Dorsolateral prefrontal cortex (tissue), 118 donors: Measurements from ENCODE around the gene GALK1. TPM values are rescaled to one million over a fixed set of nuclear protein-coding genes. Genes with fewer than 3 reads are reported as not detected.

ENCODE experiments used
- microRNA-seq, 43 experiments: library from miRNA; unstranded; fragments of <30 nt; microRNA quantifications; one replicate each; pipeline ENCODE4 v1.2.0, GENCODE V29; 2022
- total RNA-seq, 120 experiments: library from RNA; stranded (reverse); gene quantifications; one replicate each; pipeline versions ENCODE4 v1.2.3 to v1.2.4, GENCODE V29; 2022

The GALK1 gene
- total RNA-seq, 120 experiments from 2014 or later, result 6.0 to 32.0 (median 16.1) TPM

Small RNA genes within 50 kb of the gene (microRNA-seq; reads per million reads assigned to microRNA genes)
- gene MIR4738, result 0 to 5.2 (median 2.1) reads per million in 43 experiments

Other genes with a start within 250 kb of the GALK1 start
- 10 to 100 TPM; 23.3 to 80.3 (median 41.6) TPM for gene CASKIN2, start 249.7 kb downstream of the GALK1 start, total RNA-seq
- 10 to 100 TPM; 14.4 to 45.4 (median 27.2) TPM for gene TSEN54, start 248.7 kb downstream of the GALK1 start, total RNA-seq
- 10 to 100 TPM in 65 of 120 experiments, 1 to 10 TPM in 55; 3.2 to 31.5 (median 10.6) TPM for gene LLGL2, start 239.5 kb downstream of the GALK1 start, total RNA-seq
- 100 to 1,000 TPM in 71 of 120 experiments, 10 to 100 TPM in 49; 51.8 to 266 (median 108) TPM for gene MYO15B, start 177.4 kb downstream of the GALK1 start, total RNA-seq
- 10 to 100 TPM in 18 of 120 experiments, 1 to 10 TPM in 101, under 1 TPM in 1; 0.95 to 34.0 (median 5.6) TPM for gene SMIM5, start 131.8 kb downstream of the GALK1 start, total RNA-seq
- 10 to 100 TPM; 31.3 to 74.3 (median 47.5) TPM for gene RECQL5, start 98.0 kb downstream of the GALK1 start, total RNA-seq
- 100 to 1,000 TPM in 23 of 120 experiments, 10 to 100 TPM in 97; 65.3 to 160 (median 88.1) TPM for gene SAP30BP, start 97.9 kb downstream of the GALK1 start, total RNA-seq
- 100 to 1,000 TPM in 39 of 120 experiments, 10 to 100 TPM in 81; 27.8 to 292 (median 83.1) TPM for gene ITGB4, start 43.7 kb downstream of the GALK1 start, total RNA-seq
- gene UNK, start 19.6 kb upstream of the GALK1 start, total RNA-seq, result 10 to 100 TPM; 20.6 to 51.6 (median 29.4) TPM
- gene UNC13D, start 79.2 kb upstream of the GALK1 start, total RNA-seq, result 10 to 100 TPM in 85 of 120 experiments, 1 to 10 TPM in 35; 3.9 to 40.2 (median 13.0) TPM
- gene WBP2, start 90.1 kb upstream of the GALK1 start, total RNA-seq, result 100 to 1,000 TPM; 311 to 523 (median 421) TPM
- gene TRIM47, start 113.4 kb upstream of the GALK1 start, total RNA-seq, result 100 to 1,000 TPM in 3 of 120 experiments, 10 to 100 TPM in 117; 19.7 to 109 (median 43.9) TPM
- 10 to 100 TPM; 11.9 to 37.4 (median 20.2) TPM for gene TRIM65, start 131.8 kb upstream of the GALK1 start, total RNA-seq
- gene MRPL38, start 139.7 kb upstream of the GALK1 start, total RNA-seq, result 100 to 1,000 TPM in 56 of 120 experiments, 10 to 100 TPM in 64; 65.1 to 138 (median 98.8) TPM
- 10 to 100 TPM; 16.8 to 50.0 (median 27.8) TPM for gene FBF1, start 175.8 kb upstream of the GALK1 start, total RNA-seq
- 10 to 100 TPM; 34.9 to 82.1 (median 62.5) TPM for gene ACOX1, start 214.0 kb upstream of the GALK1 start, total RNA-seq
- 10 to 100 TPM in 47 of 120 experiments, 1 to 10 TPM in 73; 4.0 to 20.6 (median 9.1) TPM for gene TEN1, start 214.0 kb upstream of the GALK1 start, total RNA-seq
- gene CDK3, start 235.7 kb upstream of the GALK1 start, total RNA-seq, result 10 to 100 TPM in 5 of 120 experiments, 1 to 10 TPM in 115; 1.2 to 13.2 (median 5.7) TPM